HuH-7.5 (cell line): ENCODE data around the gene RAB30.
A peak's percentile ranks its signal among the peaks of the same experiment; 100 is the strongest.

Source experiments
- DNase-seq: peaks from one replicate; pipeline ENCODE4 v3.0.0; 2011; ENCODE audit warnings: low spot score

The RAB30 gene

GRCh38 chr11:83071567-83072349 is at the start of gene RAB30:
RAB30 (minus strand) TSS chr11:83071897; CDS start chr11:82997316, 74,581 bp downstream.
- DNase-seq, result peak; percentile 78

DNA sequence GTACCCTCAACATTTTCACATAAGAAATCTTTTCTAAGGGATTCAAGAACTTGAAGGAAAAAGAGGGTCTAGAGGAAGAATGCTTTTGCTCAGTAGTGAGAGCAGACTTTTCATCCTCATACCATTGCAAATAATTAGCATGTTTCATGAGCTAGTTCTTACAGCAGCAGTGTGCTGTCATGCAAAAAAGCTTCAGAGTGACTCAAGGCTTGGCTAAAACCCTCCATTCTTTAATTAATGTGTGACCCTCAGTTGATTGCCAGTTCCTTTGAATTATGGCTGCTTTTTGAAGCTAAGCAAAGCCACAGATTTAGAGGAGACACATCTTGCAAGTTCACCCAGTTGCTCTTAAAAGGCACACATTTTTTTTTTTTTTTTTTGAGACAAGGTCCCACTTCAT is 48.6 kb upstream of the RAB30 start:
- DNase-seq, result no peak

GRCh38 chr11:83119216-83119615 is 47.5 kb upstream of the RAB30 start:
- DNase-seq, result no peak

- DNase-seq, result no peak
These were observed 47.1 kb upstream of the RAB30 start for GRCh38 chr11:83118814-83119213.

DNA sequence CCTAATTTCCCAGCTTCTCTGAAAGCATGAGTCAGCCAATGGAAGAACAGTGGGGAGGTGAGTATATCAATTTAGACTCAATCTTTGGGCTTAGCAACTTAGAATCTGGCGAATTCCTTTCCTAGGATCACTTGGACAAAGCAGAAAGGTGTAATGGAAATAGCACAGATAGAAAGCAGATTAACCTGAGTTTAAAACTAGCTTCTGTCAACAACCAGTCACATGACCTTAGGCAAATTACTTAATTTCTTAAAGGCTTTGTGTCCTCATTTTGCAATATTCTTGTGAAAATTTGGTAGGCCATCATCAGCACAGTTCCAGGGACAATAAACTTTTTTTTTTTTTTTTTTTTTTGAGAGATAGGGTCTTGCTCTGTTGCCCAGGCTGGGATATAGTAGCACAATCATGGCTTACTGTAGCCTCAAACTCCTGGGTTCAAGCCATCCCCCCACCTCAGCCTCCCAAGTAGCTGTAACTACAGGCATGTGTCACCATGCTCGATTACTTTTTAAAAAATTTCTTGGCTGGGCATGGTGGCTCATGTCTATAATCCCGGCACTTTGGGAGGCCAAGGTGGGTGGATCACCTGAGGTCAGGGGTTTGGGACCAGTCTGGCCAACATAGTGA is 44.4 kb upstream of the RAB30 start:
- DNase-seq, result no peak

DNA sequence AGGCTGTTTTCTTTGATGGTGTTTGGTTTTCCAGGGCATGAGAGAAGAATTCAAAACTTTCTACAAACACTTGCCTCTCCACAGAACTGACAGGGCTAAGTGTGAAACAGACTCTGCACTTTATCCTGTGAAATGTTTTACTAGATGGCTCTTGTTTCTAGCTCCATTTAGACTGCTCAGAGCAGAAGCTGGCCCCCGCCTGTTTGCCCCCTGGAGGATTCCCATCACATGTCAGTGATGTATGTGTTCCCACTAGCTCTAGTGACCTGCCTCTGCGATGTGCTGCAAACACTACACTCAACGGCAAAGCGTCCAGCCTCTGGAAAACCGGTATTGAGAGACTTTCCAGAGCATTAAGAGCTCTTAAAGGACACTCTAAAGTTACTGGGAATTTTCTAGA is 43.9 kb upstream of the RAB30 start:
- DNase-seq, result no peak

GRCh38 chr11:83115026-83115425 is 43.3 kb upstream of the RAB30 start:
- no peak for DNase-seq

DNA sequence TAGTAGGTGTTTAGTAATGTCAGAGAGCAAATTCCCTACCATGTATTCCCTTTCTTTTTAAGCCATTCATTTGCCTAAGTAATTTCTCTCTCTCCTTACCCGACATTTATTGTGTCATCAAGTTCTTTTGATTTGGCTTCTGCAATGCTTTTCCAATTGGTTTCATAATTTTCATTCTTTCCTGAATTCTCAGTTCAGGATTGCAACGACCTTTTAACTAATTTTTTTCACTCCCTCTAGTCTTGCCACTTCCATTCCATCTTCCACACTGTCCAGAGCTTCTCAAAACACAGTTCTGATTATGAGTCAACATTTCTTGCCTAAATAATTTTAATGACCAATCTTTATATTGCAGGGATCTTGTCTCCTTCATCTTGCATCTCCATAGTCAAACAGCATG is 41.2 kb upstream of the RAB30 start:
- no peak for DNase-seq

DNA sequence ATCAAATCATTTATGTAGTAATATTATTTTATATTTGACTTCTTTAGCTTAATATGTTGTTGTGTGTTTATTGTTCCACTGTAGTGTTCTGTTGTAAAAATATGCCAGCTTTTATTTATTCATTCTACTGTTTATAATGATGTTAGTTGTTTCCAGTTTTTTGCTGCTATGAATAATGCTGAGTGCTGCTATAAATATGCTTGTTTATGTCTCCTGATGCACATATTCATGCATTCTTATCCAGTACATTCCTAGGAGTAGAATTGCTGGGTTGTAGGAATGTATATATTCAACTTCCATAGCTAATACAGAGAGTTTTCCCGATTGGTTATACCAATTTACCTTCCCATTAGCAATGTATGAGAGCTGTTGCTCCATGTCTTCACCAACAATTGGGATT is 33.5 kb upstream of the RAB30 start:
- no peak for DNase-seq

DNA sequence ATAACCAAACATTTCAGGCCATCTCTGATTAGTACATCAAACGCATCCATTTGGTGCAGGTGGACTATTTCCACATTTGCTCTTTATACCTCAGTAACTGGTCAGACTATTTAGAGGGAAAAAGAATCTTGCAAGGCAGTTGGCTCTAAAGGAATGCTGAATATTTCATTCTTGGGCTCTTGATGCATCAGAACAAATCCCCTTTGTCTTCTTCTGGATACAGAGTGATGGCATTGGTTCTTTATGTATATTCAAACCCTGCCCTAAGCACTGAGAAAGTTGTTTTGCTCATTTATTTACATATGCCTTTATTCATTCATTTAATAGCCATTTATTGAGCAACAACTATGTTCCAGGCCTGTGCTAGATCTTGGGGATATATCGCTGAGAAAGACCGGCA is 31.1 kb upstream of the RAB30 start:
- DNase-seq, result no peak

GRCh38 chr11:83097429-83098075 is 25.9 kb upstream of the RAB30 start:
- DNase-seq, result no peak

DNA sequence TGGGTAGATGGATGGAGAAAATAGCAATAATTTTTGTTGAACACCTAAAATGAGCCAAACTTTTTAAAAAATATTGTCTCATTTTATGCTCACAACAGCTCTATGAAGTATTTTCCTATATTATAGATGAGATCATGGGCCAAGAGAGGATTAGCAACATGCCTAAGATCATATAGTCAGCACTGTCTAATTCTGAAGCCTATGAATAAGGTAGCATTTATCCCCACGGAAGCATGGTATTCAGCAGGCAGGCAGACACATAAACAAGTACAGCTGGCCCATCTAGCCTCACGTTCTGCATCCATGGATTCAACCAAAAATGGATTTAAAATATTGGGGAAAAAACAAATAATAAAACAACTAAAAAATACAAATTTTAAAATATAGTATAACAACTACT is 21.9 kb upstream of the RAB30 start:
- DNase-seq, result no peak

DNA sequence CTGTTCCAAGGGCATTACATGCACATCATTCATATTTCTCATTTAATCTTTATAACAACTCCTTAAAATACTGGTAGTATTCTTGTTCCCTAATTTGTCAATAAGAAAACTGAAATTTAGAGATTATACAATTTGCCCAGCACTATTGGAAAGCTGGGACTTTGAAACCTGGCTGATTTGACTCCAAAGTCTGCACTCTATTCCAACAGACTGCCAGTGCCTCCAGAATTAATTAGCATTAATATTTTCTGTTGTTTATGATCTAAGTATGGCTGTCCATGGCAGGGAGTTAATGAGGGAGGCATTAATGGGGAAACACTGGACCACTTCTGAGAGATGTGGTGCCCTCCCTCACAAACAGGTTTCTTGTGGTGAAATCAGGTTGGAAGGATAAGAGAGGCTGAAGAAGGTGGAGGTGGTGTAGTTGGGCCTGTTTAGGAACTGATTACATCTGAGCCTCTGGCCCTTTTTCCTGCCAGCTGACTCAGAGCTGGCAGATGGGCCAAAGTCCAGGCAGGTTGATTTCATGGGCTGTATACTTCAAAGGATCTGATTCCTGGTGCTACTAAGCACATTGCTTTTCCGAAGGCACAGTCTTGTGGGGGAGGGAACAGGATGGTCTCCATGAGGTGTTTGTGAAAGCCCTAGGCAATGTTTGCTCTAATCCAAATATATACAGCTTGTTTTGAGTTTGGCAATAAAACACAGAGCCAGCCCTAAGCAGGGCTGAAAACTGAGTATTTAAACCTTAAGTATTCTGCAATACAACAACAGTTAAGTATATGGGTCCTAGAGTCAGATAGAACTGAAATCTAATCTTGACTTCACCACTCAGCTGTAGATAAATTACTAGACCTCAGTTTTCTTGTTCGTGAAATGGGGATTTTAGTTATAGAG is 21.0 kb upstream of the RAB30 start:
- DNase-seq, result peak; percentile 47

GRCh38 chr11:83088965-83089364 is 17.3 kb upstream of the RAB30 start:
- DNase-seq, result no peak

DNA sequence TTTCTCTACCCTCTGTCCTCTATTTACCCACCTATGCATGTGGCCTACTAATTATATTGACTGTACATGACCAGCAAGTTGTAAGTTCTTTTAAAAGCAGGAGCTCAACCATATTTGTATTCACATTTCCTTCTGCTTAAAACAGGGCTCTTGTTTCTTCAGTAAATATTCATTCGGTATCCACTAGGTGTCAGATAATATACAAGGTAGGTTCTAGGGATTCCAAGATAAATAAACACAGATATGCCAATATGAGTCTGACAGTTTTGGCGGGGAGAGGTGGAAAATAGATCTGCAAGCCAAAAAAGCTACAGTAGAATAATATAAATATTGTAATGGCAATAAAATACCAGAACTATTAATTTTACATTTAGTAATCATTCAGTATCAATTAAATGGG is 15.3 kb upstream of the RAB30 start:
- DNase-seq, result no peak

DNA sequence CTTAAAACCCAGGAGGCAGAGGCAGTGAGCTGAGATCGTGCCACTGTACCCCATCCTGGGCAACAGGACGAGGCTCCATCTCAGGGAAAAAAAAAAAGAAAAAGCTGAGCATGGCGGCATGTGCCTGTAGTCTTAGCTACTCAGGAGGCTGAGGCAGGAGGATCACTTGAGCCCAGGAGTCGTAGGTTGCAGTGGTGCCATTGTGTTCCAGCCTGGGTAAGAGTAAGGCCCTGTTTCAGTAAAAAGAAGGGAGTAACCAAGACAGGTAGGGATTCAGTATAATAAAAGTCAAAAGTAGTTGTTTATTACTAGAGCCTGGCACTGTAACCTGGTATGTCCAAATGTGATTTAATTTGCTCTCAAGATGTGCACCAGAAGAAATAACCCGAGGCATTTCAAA is 8.1 kb upstream of the RAB30 start:
- no peak for DNase-seq

DNA sequence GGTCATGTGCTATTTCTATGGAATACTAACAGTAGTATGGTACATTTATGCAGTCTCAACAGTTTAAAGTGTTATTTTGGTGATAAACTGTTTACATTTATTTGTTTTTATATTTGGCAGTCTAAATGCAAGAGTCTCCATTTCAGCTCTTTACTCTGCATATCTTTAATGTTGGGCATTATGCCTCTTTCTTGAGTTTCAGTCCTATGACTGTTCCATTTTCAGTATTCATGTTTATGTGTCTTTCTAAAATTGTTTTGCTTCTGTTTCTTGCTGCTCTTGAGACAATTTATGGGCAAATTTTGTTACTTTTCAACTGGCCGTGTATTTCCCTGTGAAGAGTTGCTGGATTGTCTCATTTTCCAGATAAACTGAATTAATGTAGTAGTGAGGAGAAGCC is 6.6 kb upstream of the RAB30 start:
- no peak for DNase-seq

- no peak for DNase-seq
These were observed 2.2 kb upstream of the RAB30 start for GRCh38 chr11:83073884-83074283.

GRCh38 chr11:83073258-83073657 is 1.6 kb upstream of the RAB30 start:
- no peak for DNase-seq

DNA sequence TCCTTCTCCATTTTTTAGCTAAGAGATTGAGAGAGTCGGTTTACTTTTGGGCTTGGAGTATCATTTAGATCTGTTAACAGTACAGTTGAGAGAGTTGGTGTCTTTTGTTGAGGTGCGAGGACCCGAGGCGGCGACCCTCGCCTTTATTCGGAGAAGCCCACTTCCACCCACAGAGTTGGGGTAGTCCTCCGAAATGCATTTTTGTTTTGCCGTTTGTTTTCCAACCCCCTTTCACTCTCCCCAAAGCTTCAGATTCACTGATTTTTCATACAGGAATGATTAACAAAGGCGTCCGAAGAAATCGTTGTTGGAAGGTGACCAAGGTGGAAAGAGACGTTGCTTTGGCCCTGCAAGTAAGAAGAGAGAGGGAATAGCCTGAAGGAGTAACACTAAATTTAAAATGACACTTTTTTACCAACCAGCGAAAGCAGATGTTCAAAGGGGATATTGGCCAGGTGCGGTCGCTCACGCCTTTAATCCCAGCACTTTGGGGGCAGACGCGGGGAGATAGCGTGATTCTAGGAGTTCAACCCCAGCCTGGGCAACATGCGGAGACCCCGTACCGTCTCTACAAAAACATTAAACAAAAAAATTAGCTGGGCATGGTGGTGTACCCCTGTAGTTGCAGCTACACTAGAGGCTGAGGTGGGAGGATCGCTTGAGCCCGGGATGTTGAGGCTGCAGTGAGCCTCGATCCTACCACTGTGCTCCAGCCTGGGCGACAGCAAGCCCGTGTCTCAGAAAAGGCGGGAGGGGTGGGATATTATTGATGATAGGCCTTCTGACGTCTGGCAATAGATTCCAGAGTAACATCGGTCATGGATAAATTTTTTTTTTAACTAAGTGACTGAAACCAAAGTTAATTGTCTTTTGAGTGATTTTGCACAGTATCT is 899 bp upstream of the RAB30 start:
- DNase-seq, result no peak
